Measurements from ENCODE around the gene FAM83B. TPM values are rescaled to one million over a fixed set of nuclear protein-coding genes. Genes with fewer than 3 reads are reported as not detected.
"Not testable (repeated sequence)": the region's sequence is repeated elsewhere in the genome, so short reads cannot be mapped to it uniquely, and the experiment has no call there.

FAM83B gene
- polyA plus RNA-seq, 2 of the 4 experiments (the other 2 are of a cell fraction) = 0.03 to 0.09 TPM

DNA sequence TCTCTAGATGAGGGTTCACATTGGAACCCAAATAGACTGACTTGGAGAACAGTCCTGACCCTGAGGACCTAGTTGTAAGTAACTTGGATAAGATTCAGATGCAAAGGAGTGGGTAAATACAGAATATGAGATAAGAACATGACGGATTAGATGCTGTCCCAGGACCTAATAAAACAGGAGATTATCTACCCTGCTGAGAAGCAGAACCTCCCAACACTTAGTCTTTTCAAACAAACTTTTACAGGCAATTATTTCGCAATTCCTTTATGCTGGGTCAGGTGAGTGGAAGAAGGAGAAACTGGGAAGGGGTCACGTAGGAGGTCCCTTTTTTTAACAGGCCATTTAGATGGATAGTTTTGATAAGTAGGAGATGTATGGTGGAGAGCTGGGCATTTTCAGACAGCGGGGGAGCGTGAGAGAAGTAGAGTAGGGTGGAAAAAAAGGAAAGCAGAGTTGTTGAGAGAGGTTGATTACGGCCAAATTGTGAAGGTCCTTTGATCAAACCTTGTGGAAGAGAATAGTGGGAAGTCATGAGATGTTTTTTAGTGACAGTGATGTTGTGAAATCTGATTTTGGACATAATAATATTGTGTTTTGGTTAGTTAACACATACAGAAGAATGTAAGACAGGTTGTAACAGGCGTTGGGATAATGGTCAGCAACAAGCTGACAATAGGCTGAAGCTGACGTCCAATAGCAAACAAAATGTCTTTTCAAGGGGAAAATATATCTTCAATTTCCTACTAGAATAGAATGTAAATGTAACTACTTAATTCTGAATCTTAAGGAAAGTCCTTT is 32.8 kb downstream of the FAM83B start:
- DNase-seq (ENCODE audit: low read depth in 1 of 2, low spot score in 1 of 2) (no peak), ATAC-seq (no peak), FAIRE-seq (no peak)
- CTCF ChIA-PET = no interaction called here
- peak in 1 of 2 experiments; percentile 64; a peak in 2 of 4 replicates for TF ChIP-seq CEBPB (IDR thresholded peaks at IDR 0.05)
- TF ChIP-seq MAZ (IDR thresholded peaks at IDR 0.05; ENCODE audit: borderline replicate concordance, low read depth, low read length) = no peak
- Histone ChIP-seq H3K4me1 (peaks cover 11% of the 10 kb centered on the region), H3K4me3 (no peak overlapping the region), H3K9me3 (no peaks in the 10 kb centered on the region), H3K27ac (no peak overlapping the region), H3K4me2 (no peak overlapping the region)
- 43% methylated on average over 8 of the region's 8 CpGs for WGBS (ENCODE audit: missing lambda C conversion rate)
- POLR2A ChIA-PET = no interaction called here

DNA sequence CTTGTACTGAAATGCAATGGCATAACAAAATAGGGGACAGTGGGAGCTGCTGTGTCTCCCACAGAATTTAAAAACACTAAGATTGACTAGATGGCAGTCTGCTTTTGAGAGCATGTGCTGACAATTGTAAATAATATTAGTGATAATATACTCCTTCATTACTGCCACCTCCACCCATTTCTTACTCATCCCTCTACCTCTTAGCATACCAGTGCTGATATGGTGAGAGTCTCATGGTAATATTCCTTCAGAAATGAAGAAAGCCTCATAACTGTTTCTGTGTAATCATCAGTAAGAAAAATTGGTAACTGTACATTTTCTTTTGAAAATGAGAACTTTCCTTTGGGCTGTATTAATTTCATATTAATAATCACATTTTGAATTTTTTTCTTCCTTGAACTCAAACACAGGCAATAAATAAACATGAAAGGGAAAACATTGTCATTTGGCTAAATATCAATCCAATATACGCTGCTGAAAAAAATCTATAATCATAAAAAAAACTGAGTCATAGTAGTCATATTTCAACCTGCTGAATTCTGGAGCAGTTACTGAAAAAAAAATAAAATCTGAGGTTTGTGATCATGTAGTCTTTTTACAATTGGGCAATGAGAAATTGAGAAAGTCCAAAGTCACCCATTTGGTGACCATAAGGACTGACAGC is 34.6 kb downstream of the FAM83B start:
- H3K27ac ChIP-seq = no peak overlapping the region
- ATAC-seq = no peak
- no peak for TF ChIP-seq ZFP36 (IDR thresholded peaks at IDR 0.05; ENCODE audit: borderline replicate concordance, partially characterized antibody)
- no peak for TF ChIP-seq POLR2AphosphoS2 (conservative IDR thresholded peaks at IDR 0.05; ENCODE audit: low read length)

DNA sequence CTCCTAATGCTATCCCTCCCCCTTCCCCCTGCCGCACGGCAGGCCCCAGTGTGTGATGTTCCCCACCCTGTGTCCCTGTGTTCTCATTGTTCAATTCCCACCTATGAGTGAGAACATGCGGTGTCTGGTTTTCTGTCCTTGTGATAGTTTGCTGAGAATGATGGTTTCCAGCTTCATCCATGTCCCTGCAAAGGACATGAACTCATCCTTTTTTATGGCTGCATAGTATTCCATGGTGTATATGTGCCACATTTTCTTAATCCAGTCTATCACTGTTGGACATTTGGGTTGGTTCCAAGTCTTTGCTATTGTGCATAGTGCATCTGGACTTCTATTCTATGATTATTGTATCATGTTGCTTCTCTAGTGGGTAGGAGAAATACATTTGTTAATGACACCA is 35.3 kb downstream of the FAM83B start:
- FAIRE-seq; H3K4me3 ChIP-seq; H3K4me2 ChIP-seq; H3K27ac ChIP-seq; H3K9me3 ChIP-seq; DNase-seq (ENCODE audit: low read depth in 1 of 2, low spot score in 1 of 2); H3K4me1 ChIP-seq; ATAC-seq; POLR2A ChIA-PET: not testable (repeated sequence)
- CTCF ChIA-PET = interaction anchor here (1.4 kb wide), 1 partner anchor 9 kb away, joined by 3 read pairs; no protein-coding TSS in a partner anchor
- WGBS (ENCODE audit: missing lambda C conversion rate) = 83% methylated on average over 3 of the region's 3 CpGs

More for the DNA sequence above, 34.6 kb downstream of the FAM83B start:
- FAIRE-seq (no peak), DNase-seq (ENCODE audit: low read depth in 1 of 2, low spot score in 1 of 2) (no peak)
- CTCF ChIA-PET = no interaction called here
- no peaks in the 10 kb centered on the region; the same call in 2 of the 3 replicates for H3K4me1 ChIP-seq
- no peaks in the 10 kb centered on the region for H3K9me3 ChIP-seq
- H3K4me2 ChIP-seq = no peak overlapping the region
- 9% methylated on average over 1 of the region's 1 CpG for WGBS (ENCODE audit: missing lambda C conversion rate)
- H3K4me3 ChIP-seq = no peak overlapping the region
- POLR2A ChIA-PET = no interaction called here

DNA sequence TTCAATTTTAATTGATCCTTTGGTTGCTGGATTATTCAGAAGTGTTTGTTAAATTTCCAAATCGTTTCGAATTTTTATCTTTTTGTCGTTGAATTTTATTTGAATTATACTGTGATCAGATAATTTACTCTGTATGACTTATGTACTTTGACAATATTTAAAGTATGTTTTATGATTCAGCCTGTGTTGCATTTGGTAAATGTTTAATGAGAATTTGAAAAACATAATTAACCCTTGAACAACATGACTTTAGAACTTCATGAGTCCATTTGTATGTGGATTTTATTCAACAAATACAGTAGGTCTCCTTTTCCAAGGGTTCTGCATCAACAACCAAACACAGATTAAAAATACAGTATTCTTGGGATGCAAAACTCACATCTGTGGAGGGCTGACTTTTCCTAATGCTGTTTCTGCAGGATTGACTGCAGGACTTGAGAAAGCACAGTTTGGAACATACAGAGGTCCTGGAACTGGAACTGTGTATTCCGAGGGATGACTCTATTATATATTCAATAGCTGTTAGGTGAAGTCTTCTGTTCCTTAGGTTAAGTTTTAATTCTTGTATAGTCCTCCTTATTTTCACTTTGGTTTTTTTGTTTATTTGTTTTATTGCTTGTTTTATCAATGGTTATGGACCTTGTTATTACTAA is 40.5 kb downstream of the FAM83B start:
- DNase-seq (ENCODE audit: low read depth in 1 of 2, low spot score in 1 of 2) (no peak), ATAC-seq (no peak), FAIRE-seq (no peak)
- ChIA-PET POLR2A (no interaction called here), CTCF (no interaction called here)
- Histone ChIP-seq H3K4me1 (peaks cover 6% of the 10 kb centered on the region; the same call in 1 of the 3 replicates), H3K9me3 (no peaks in the 10 kb centered on the region), H3K4me2 (peak overlapping the region; percentile 28), H3K27ac (no peak overlapping the region), H3K4me3 (no peak overlapping the region)
- TF ChIP-seq, protein P1, sequence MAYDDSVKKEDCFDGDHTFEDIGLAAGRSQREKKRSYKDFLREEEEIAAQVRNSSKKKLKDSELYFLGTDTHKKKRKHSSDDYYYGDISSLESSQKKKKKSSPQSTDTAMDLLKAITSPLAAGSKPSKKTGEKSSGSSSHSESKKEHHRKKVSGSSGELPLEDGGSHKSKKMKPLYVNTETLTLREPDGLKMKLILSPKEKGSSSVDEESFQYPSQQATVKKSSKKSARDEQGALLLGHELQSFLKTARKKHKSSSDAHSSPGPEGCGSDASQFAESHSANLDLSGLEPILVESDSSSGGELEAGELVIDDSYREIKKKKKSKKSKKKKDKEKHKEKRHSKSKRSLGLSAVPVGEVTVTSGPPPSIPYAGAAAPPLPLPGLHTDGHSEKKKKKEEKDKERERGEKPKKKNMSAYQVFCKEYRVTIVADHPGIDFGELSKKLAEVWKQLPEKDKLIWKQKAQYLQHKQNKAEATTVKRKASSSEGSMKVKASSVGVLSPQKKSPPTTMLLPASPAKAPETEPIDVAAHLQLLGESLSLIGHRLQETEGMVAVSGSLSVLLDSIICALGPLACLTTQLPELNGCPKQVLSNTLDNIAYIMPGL (CRISPR knock-in tag; IDR thresholded peaks at IDR 0.05; ENCODE audit: borderline replicate concordance) = no peak
- WGBS (ENCODE audit: missing lambda C conversion rate) = 12% methylated on average over 4 of the region's 4 CpGs

DNA sequence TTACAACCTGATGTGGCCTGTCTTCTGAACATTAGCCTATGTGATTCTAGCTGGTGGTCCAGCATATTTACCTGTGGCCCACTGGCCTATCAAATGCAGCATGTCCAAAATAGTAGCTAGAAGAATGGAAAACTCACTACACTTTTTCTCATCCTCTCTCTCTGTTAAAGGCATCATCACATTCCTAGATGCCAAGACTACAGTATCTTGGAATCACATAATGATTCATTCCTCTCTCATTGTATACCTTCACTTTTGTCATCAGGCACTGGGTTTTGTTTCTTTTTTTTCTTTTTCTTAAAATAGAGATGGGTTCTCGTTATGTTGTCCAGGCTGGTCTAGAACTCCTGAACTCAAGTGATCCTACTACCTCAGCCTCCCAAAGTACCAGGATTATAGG is 45.0 kb downstream of the FAM83B start:
- Histone ChIP-seq H3K4me1 (peaks cover 3% of the 10 kb centered on the region; the same call in 1 of the 3 replicates), H3K4me3 (no peak overlapping the region), H3K27ac (no peak overlapping the region), H3K4me2 (no peak overlapping the region), H3K9me3 (no peaks in the 10 kb centered on the region)
- no peak for DNase-seq (ENCODE audit: low read depth in 1 of 2, low spot score in 1 of 2)
- ChIA-PET POLR2A (no interaction called here), CTCF (no interaction called here)
- WGBS (ENCODE audit: missing lambda C conversion rate) = 60% methylated on average over 1 of the region's 1 CpG
- TF ChIP-seq PHF8 (IDR thresholded peaks at IDR 0.05; ENCODE audit: borderline replicate concordance, low read depth) (no peak), HOXA7 (CRISPR knock-in tag; IDR thresholded peaks at IDR 0.05) (no peak)
- ATAC-seq = no peak
- no peak for FAIRE-seq

All from A549 (cell line).